HFF-Myc (cell line): ENCODE data around the gene IFITM5.
"Not testable (repeated sequence)": the region's sequence is repeated elsewhere in the genome, so short reads cannot be mapped to it uniquely, and the experiment has no call there.

Source experiments
- DNase-seq: peaks from one replicate; pipeline ENCODE4 v3.0.0-alpha.2; 2011; ENCODE audit warnings: low read depth; ENCODE audit errors: extremely low read depth
- H3K4me3 ChIP-seq: replicated peaks from 2 replicates; pipeline ENCODE4 v1.5.1; 2011; ENCODE audit warnings: low read depth, mild to moderate bottlenecking, control low read depth, low read length
- TF ChIP-seq, protein P1 (sequence below): IDR thresholded peaks from 2 replicates; pipeline ENCODE4 v1.5.1; 2012; ENCODE audit warnings: mild to moderate bottlenecking, low read depth, low read length, control low read depth; ENCODE audit errors: missing control alignments

Gene IFITM5

GRCh38 chr11:316891-317301, 17.6 kb upstream of the IFITM5 start:
- TF ChIP-seq, protein P1, sequence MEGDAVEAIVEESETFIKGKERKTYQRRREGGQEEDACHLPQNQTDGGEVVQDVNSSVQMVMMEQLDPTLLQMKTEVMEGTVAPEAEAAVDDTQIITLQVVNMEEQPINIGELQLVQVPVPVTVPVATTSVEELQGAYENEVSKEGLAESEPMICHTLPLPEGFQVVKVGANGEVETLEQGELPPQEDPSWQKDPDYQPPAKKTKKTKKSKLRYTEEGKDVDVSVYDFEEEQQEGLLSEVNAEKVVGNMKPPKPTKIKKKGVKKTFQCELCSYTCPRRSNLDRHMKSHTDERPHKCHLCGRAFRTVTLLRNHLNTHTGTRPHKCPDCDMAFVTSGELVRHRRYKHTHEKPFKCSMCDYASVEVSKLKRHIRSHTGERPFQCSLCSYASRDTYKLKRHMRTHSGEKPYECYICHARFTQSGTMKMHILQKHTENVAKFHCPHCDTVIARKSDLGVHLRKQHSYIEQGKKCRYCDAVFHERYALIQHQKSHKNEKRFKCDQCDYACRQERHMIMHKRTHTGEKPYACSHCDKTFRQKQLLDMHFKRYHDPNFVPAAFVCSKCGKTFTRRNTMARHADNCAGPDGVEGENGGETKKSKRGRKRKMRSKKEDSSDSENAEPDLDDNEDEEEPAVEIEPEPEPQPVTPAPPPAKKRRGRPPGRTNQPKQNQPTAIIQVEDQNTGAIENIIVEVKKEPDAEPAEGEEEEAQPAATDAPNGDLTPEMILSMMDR = no peak
- peak overlapping the region; percentile 67; the same call in 1 of the 2 replicates for H3K4me3 ChIP-seq
- no peak for DNase-seq

- H3K4me3 ChIP-seq = peak overlapping the region; percentile 67
- TF ChIP-seq, protein P1 = no peak
- no peak for DNase-seq
These were observed 16.8 kb upstream of the IFITM5 start for GRCh38 chr11:316031-316701.

DNA sequence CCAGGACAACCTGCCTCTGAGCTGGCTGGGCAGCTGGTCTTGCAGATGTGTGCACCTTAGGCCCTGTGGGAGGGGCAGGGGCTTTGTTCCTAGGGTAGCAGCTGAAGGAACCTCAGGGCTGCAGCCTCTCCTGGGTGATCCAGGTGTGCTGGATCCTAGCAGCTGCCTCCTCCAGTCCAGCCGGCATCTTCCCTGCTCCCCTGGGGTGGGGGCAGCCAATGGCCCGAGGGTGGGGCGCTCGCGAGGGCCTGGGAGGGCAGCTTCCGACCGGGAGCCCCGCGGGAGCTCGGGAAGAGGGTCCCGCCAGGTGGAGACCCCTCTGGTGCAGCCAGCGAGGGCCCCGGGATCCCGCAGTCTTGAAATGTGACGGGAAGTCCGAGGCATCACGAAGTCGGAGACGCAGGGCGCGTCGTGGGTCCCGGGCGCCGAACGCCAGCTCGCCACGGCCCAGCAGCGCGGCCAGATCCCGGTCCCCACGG, 16.2 kb upstream of the IFITM5 start:
- DNase-seq = no peak
- H3K4me3 ChIP-seq = peak overlapping the region; percentile 67
- TF ChIP-seq, protein P1 = no peak

GRCh38 chr11:315051-315481, 15.7 kb upstream of the IFITM5 start:
- TF ChIP-seq, protein P1 = no peak
- DNase-seq = no peak
- peak overlapping the region; percentile 67 for H3K4me3 ChIP-seq

GRCh38 chr11:314554-314875, 15.2 kb upstream of the IFITM5 start:
- not testable (repeated sequence) for DNase-seq
- peak overlapping the region; percentile 67 for H3K4me3 ChIP-seq

DNA sequence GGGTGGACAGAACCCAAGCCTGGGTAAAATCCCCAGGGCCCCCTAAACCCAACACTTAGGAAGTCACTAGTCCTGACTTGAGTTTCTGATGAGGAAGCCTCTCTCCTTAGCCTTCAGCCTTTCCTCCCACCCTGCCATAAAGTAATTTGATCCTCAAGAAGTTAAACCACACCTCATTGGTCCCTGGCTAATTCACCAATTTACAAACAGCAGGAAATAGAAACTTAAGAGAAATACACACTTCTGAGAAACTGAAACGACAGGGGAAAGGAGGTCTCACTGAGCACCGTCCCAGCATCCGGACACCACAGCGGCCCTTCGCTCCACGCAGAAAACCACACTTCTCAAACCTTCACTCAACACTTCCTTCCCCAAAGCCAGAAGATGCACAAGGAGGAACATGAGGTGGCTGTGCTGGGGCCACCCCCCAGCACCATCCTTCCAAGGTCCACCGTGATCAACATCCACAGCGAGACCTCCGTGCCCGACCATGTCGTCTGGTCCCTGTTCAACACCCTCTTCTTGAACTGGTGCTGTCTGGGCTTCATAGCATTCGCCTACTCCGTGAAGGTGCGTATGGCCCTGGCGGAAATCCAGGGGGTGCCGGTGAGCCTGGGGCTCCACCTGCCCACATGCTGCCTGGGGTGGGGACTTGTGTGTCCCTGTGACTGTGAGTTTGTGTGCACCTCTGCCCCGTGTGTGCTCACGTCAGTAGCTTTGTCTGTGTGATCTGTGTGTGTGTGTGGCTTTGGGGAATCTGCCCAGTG, 14.6 kb upstream of the IFITM5 start, which contains the start of gene IFITM1:
IFITM1 (plus strand) TSS at position 254 of the 767 bp plus-strand sequence; CDS start at position 385, 131 bp downstream.
- DNase-seq = peak; percentile 80
- TF ChIP-seq, protein P1 = no peak
- peak within 1 kb of the TSS; percentile 67 for H3K4me3 ChIP-seq

DNA sequence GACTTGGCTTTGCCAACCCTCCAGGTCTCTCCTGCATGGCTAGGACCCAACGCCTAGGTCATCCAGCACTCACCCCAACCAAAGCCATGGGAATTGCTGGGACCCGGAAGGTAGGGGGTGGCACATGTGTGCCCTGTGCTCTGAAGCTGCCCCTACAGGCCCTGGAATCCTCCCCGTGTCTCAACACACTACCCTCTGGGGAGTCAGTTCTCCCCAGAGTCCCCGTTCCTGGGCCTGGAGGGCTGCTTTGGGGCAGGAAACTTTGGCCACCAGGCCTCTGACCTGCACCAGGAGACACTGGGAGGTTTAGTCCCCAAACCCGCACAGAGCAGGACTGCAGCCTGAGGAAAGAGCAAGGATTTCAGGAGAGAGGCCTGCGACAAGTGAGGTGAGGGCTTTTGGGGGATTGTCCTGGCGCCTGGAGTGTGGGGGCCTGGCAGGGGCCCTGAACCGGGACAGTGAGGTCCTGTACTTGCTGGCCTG, 14.0 kb upstream of the IFITM5 start:
- peak overlapping the region; percentile 67 for H3K4me3 ChIP-seq
- TF ChIP-seq, protein P1 = no peak
- no peak for DNase-seq
